Posterior cingulate gyrus (tissue), 11 donors: ENCODE results near the gene HPGDS.
"Not testable (repeated sequence)": the region's sequence is repeated elsewhere in the genome, so short reads cannot be mapped to it uniquely, and the experiment has no call there.

Source experiments
- DNase-seq, 10 donors: peaks; one replicate each; pipeline versions ENCODE4 v3.0.0 to v3.0.0-alpha.2; 2020 to 2021; ENCODE audit warnings: mixed read lengths in 3 of 10
- intact Hi-C: fragments of 100-400 bp; cut with DNase I; formaldehyde crosslinking; loops from one replicate; pipeline ENCODE4 v1.15.1; 2023

The HPGDS gene

DNA sequence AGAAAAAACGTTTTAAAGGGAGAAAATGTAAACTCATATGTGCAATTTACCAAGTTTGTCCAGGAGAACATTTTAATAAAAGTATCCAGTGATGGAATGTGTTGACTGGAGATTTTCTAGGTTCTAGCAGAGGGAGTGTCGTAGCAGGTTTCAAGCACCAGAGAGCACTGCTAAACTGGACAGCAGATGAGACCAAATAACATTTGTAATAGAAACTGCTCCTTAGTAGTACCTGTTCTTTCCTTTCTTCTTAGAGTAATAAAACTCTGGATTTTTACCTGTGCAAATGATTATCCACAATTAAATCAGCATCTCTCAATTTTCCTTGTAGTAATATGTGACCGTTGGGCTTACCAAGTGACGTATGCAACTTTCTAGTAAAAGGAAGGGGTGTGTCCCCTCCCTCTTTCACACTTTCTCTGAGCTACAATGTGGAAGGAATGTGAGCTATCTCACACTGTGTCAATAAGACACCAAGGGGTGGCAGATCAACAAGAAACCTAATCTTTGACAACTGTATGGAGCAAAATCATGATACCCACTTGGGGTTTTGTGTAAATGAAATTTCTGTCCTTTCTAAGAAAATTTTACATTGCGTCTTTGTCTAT, 9.5 kb downstream of the HPGDS start:
- intact Hi-C loops, result no loop called here
- no peak for DNase-seq

DNA sequence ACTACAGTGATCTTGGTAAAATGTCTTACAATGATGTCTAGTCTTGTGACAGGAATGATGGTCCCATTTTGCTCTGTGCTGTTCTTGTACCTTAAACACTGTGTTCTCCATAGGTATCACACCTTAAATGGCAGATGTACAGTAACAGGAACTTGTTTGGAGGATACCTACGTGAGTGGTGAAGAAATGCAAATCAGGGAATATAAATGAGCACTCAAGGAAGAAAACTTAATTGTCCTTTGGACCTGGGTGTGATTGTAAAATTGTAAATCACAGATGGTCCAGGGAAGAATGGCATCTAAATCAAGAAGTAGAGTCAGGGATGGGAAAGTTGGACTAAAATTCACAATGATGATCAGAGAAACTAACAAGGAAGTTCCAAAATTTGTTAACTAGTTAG, 12.7 kb downstream of the HPGDS start:
- DNase-seq, result no peak
- intact Hi-C loops, result no loop called here

DNA sequence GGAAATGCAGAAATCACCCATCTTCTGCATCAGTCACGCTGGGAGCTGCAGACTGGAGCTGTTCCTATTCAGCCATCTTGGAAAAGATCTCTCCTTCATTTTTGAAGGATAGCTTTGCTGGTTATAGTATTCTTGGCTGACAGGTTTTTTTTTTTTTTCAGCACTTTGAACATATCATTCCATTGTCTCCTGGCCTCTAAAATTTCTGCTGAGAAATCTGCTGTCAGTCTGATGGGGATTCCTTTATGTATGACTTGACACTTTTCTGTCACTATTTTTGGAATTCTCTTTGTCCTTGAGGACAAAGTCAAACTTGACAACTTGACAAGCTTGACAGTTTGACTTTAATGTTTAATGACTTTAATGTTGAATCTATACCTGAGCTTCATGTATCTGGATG, 16.8 kb downstream of the HPGDS start:
- intact Hi-C loops, result no loop called here
- DNase-seq, result no peak

DNA sequence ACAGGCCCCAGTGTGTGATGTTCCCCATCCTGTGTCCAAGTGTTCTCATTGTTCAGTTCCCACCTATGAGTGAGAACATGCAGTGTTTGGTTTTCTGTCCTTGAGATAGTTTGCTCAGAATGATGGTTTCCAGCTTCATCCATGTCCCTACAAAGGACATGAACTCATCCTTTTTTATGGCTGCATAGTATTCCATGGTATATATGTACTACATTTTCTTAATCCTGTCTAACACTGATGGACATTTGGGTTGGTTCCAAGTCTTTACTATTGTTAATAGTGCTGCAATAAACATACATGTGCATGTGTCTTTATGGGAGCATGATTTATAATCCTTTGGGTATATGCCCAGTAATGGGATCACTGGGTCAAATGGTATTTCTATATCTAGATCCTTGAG, 22.7 kb downstream of the HPGDS start:
- DNase-seq, intact Hi-C loops: not testable (repeated sequence)

DNA sequence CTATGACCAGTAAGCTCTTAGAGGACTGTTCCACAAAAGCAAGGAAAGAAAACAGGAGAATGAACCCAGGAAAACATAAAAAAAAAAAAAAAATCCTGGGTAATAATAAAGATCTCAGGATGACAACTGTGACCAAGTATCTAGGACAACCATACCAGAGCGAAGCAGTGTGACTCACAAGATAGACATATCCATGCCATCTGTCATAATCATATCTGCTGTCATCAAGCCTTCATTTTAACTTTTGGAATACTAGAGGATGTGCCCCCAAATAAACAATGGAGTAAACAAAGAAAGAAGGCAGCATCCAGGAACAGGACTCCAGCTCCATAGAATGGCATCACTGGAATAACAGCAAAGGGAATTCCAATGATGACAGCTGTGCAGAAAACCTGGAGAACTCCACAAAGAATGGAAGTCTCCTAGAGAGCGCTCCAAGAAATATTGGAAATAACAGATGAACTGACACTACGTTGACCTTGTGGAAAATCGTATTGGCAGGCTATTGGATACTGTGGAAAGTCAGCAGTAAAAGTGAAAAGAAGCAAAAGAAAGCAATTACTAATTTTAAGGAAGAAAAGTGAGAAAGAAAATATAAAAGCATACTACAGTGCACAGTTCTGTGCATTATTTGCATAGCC, 35.3 kb downstream of the HPGDS start:
- intact Hi-C loops, result loop anchor here (10.0 kb wide), 1 partner anchor 97 kb away; no protein-coding TSS in a partner anchor
- DNase-seq, result no peak

DNA sequence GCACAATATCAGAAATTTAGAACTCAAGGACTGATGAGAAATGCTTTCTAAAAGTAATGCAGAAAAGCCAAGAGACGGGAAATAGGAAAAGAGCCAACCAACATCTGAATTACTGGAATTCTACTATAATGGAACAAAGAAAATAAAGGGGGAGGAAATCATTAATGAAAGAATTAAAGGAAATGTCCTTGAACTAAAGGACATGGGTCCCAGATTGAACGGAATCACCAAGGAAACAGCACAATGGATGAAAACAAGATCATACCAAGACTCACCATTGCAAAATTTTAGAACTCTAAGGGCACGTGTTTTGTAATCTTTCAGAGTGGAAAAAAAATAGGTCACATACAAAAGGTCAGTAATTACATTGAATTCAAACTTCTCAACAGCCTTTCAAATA, 35.9 kb downstream of the HPGDS start:
- intact Hi-C loops, result loop anchor here (10.0 kb wide), 1 partner anchor 98 kb away; no protein-coding TSS in a partner anchor
- DNase-seq, result no peak

DNA sequence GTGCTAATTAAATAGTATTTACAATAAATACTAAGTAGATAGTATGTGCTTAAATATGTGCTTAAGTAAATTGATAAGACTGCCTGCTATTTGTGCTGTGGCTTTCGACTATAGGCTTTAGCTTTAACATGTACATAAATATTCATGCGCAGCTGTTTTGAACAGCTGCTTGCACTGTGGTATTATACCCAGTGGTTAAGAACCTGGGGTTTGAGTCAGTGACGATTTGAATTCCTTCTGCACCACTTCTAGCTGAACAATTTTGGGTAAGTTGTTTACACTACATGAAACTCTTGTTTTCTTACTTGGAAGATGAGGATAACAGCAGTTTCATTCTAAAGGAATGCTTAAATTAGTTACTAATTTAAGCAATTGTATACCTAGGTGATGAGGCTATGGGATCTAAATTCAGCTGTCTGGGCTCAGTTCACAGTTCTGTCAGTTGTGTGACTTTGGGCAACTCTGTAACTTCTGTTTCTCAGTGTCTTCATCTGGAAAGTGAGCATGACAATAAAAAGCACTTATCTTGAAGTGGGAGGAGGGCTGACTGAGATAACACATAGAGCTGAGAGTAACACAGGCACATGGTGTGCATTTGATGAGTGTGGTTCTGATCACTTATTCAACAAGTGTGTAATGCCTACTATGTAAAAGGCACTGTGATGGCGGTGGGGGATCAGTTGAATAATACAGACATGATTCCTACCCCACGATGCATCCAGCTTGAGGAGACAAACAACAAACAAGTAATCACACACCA, 37.0 kb downstream of the HPGDS start:
- intact Hi-C loops, result loop anchor here (2.0 to 10.0 kb wide), 2 partner anchors 99 to 291 kb away; no protein-coding TSS in a partner anchor

DNA sequence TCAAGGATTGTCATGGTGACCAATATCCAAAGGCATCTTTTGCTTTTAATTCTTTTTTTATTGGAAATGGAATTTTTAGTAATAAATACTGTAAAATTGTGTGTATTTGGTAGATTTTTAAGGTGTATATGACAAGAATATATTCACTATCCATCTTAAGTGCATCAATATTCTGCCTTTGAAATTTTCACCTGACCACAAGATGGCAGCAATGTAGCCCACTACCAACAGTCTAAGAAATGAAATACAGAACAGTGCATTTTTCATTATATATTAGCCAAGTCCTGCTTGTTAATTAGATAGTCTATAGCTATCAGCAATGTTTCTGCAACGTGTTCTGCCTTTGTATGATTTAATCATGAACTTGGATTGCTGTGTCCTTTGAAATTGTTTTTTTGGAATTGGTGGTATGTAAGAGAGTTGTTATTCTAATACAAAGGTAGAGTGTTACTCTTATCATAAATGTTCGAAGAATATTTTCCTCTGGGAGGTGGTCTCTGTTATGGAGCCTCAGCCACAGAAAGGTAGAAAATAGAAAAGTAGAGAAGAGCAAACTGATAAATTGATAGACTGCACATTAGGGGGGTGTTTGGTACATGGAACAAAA, 38.2 kb downstream of the HPGDS start:
- intact Hi-C loops, result loop anchor here (2.0 to 10.0 kb wide), 2 partner anchors 100 to 292 kb away; no protein-coding TSS in a partner anchor
- DNase-seq, result no peak

More for the DNA sequence above, 37.0 kb downstream of the HPGDS start:
- no peak for DNase-seq

DNA sequence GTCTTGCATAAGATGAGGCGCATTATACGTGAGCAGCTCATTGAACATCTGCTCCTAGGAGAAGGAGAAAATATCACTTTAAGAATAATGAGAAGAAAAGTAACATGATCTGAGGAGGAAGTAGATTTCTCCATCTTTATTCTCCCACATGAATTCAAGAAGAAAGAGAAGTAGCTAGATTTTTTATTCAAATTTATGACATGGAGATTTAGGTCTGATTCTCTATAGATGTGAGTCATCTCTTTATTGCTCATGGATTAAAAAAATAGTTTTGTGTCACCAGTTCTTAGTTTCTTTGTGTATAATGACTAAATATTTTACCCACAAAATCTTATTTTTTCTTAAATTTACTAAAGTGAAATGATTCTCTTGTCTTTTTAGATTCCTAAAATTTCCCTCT, 40.4 kb downstream of the HPGDS start:
- DNase-seq, result no peak
- intact Hi-C loops, result loop anchor here (10.0 kb wide), 1 partner anchor 103 kb away; no protein-coding TSS in a partner anchor

DNA sequence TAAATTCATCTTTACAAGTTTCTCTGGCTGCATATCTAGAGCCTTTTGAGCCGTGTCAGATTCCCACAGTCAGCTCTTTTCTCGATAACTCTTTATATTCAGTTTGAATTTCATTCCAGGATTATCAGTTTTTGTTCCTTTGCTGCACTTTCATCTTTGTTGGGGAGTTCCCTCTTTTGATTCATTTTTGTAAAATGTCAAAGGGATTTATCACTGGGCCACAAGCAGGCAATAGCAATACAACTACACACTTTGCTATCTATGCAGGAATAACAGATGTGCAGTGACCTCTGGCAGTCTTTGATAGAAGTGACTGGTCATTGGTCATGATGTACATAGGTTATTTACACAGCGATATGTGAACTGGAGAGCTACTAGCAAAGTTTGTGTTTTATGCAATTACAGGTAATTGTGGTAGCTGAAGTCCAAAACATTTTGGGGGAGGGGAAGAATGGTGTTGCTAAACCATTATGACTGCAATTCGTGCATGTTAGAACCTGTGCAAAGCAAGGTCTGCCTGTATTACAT, 43.8 kb downstream of the HPGDS start:
- no peak for DNase-seq
- intact Hi-C loops, result no loop called here

DNA sequence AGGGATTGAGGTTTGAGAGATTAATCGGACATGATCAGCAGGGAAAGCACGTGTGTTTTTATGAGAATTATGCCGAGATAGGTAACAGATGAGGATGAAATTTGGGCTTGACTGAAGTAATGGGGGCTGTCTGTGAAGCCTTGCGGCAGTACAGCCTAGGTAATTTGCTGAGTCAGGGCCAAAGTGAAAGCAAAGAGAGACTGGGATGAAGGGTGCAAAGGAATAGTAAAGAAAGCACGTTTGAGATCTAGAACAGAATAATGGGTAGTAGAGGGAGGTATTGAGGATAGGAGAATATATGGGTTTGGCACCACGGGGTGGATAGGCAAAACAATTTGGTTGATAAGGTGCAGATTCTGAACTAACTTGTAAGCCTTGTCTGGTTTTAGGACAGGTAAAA, 47.2 kb downstream of the HPGDS start:
- intact Hi-C loops, DNase-seq: not testable (repeated sequence)

DNA sequence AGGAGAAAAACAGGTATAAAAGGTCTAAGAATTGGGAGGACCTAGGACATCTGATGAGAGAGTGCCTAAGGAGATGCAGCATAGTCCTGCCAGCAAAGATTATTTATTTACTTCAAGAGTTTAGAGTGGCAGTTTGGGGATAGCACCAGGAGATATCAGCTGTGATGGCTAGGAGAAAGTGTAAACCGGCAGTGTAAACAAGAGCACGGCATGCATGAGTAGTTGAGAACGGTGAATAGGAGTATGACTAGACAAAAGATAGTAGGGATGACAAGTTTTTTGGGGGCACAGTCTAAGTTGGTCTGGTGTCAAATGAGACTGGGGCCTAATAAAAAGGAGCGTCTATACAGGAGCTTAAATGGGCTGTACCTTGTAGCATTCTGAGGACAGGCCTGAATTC, 48.7 kb downstream of the HPGDS start:
- DNase-seq, intact Hi-C loops: not testable (repeated sequence)

DNA sequence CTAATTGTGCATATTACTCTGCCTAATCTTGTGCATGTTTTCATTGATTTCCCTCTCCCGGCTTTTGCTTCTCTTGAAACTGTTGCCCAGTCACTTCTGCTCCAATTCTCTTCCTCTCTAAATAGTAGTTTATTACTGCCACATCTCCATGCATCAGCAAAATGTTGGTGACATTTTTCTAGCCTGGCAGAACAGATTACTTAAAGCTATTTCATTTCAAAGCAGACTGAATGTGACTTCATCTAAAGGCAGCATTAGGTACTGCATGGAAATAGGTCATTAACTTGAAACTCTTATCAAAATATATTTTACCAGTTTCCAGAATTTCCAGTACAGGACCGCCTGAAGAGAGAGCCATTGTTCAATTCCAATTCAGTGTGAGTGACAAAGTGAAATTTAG, 52.4 kb downstream of the HPGDS start:
- intact Hi-C loops, result no loop called here

DNA sequence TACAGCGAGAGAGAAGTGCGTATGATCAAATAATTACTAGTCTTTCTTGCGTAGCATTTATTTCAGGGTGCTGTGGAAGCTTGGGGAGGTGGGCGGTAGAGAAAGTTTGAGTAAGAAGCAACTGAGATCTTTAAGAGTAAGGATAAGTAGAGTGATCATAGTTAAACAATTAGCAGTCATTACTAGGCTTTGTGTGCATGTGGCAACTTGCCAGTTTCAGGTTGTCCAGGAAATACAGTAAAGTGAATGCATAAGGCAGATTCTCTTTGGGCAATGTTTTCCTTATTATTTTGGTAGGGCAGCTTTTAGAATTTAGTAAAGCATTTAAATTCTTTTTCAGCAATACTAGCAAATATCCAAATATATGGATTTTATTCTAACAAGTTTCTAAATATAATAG, 57.0 kb downstream of the HPGDS start:
- intact Hi-C loops, result no loop called here

More for the DNA sequence above, 52.4 kb downstream of the HPGDS start:
- no peak for DNase-seq

DNA sequence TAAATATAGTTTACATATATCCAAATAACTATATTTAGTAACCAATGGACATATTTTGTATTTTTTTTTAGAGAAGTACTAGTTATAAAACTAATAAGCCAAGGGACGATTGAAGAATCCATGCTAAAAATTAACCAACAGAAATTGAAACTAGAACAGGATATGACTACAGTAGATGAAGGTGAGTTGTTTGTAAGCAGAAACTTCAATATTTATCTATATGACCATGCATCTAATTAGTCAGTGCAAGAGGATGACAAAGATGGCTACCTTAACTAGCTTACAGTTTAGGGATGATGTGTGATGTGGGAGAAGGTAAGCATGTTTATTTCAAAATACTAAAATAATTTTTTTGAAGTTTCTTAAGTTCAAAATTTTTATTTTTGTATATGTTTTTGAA, 57.7 kb downstream of the HPGDS start:
- DNase-seq, result no peak
- intact Hi-C loops, result no loop called here

More for the DNA sequence above, 57.0 kb downstream of the HPGDS start:
- DNase-seq, result no peak

DNA sequence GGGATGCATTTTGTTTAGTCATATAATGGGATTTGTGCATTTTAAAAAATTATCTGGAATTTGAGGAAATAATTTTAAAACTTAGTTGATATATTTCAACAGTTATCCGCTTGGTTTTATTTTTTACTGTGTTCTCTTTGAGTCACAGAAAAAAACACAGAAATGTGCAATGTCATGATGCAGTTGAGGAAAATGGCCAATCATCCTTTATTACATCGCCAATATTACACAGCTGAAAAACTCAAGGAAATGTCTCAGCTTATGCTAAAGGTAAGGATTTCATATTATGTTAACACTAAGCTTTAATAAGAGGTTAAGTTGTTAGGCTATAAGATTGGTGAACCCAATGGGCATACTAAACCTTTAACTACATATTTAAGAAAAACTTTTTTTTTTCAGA, 63.9 kb downstream of the HPGDS start:
- intact Hi-C loops, result no loop called here
- DNase-seq, result no peak

DNA sequence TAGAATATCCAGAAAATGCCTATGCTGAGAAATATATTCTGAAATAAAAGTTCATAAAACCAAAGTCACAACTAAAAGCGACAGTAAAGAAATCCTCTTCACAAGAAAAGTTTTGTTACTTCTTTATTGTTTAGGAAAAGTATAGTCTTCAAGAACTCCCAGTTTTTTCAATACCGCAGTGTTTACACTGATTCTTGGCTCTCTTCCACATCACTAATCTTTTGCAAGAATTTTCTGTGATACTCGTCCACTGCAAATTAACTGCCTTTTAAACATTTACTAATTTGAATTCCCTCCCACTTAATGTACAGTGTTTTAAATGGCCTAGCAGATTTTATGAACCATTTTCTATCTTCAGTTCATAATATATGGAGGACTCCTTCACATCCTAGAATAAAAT, 65.1 kb downstream of the HPGDS start:
- intact Hi-C loops, result no loop called here
- DNase-seq, result no peak

DNA sequence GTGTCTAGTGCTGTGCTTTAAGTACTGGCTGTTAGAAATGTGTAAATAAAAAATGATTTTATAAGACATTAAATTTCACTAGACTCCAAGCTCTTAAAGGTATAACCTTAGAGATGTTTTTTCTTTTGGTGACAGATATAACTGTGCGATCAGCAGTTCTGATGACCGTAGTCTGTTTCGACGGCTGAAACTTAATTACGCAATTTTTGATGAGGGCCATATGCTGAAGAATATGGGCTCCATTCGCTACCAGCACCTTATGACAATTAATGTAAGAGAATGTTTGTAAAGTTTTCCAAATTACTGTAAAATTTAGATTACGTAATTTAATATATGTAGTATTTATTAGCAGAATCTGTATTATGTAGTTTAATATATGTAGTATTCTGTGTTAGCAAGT, 66.4 kb downstream of the HPGDS start:
- intact Hi-C loops, result no loop called here
- DNase-seq, result no peak

DNA sequence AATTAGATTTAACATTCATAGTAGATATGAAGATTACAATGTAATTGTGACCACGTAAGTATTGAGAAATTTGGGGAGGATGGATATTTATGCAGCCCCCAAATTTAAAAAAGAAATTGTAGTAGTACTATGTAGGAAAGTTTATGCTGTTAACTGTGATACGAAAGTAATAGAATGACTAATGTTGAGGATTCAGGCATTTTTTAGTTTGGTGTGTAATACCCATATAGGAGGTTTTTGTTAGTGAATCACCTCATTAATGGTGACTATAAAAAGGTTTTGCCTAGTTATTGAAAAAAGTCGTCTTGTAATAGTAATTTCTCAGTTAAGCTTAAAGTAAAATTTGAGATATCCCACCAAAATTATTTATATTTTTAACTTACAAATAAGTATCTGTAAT, 67.7 kb downstream of the HPGDS start:
- no peak for DNase-seq

DNA sequence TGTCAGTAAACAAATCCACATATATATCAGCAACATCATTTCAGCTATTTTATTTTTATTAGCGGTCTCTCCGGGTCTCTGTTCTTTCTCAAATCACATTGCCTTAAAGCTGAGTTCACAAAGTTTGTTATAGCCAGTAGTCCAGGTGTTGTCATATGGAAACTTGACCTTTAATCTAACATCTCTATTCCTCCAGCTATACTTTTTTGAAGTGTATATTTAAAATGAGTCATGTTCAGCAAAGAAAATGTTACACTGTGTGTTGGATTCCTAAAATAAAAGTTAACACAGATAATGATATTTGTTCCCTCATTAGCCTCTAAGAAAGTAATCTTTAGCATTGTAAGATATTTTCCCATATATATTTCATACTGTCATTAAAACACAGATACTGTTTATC, 71.4 kb downstream of the HPGDS start:
- DNase-seq, result no peak
- intact Hi-C loops, result no loop called here

More for the DNA sequence above, 67.7 kb downstream of the HPGDS start:
- intact Hi-C loops, result no loop called here

DNA sequence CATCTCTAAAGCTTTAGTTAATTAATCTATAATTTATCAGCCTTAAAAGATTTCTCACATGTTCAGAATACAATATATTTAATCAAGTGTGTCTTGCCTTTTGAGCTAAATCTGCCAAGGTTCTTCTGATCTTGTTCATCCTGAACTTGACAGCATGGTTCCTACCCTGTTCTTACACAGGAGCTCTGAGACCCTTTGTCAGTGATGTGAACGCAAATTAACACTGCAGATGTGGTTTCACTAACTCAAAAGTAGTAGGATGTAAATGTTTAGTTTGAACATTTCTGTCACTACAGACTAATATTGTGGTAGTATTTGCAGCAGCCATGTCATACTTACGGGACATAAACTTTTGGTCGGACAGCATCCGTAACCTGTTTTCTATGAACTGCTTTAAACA, 75.6 kb downstream of the HPGDS start:
- DNase-seq, result no peak
- intact Hi-C loops, result no loop called here
